Activated B cell treated with CpG ODN at 0.5 μM for 24 hours (primary cell): ENCODE data around the gene TSKU. TPM values are rescaled to one million over a fixed set of nuclear protein-coding genes. Genes with fewer than 3 reads are reported as not detected.

ENCODE experiments used
- ATAC-seq: fragments of 200-7000 bp; cut with Tn5 transposase; one replicate; pipeline ENCODE4 v1.10.0; 2021; ENCODE audit warnings: low read depth, mild to moderate bottlenecking, moderate library complexity
- CTCF ChIA-PET: fragments of 350-600 bp; sonication (Branson Sonifier 250); formaldehyde crosslinking; loops from one replicate; lab custom pipeline; 2021; ENCODE audit warnings: antibody characterized with exemption; lab: Charles Lee
- POLR2A ChIA-PET: fragments of 350-600 bp; sonication (Branson Sonifier 250); formaldehyde crosslinking; loops from one replicate; lab custom pipeline; 2021; ENCODE audit warnings: antibody characterized with exemption; lab: Charles Lee
- DNase-seq: peaks from one replicate; pipeline ENCODE4 v3.0.0; 2022
- H3K27ac Mint-ChIP-seq: one replicate; pipeline ENCODE4 v1.8.0; 2020; ENCODE audit warnings: mixed read lengths
- H3K27me3 Mint-ChIP-seq: one replicate; pipeline ENCODE4 v1.8.0; 2021; ENCODE audit warnings: mixed read lengths
- H3K36me3 Mint-ChIP-seq: one replicate; pipeline ENCODE4 v1.8.0; 2021; ENCODE audit warnings: low read depth, mixed read lengths
- H3K4me1 Mint-ChIP-seq: one replicate; pipeline ENCODE4 v1.8.0; 2021; ENCODE audit warnings: mixed read lengths
- H3K4me3 Mint-ChIP-seq: one replicate; pipeline ENCODE4 v1.8.0; 2020; ENCODE audit warnings: mild to moderate bottlenecking, mixed read lengths
- H3K9me3 Mint-ChIP-seq: one replicate; pipeline ENCODE4 v1.8.0; 2020; ENCODE audit warnings: mixed read lengths
- intact Hi-C: fragments of 100-400 bp; cut with micrococcal nuclease; formaldehyde crosslinking; loops from one replicate; pipeline ENCODE4 v1.15.1; 2024
- total RNA-seq: library from RNA; stranded (reverse); gene quantifications from 2 replicates; pipeline ENCODE4 v1.2.3, GENCODE V29; 2022
- TF ChIP-seq, protein P1 (sequence below): fragments of 200-600 bp; IDR thresholded peaks from one replicate; pipeline ENCODE4 v1.8.0; 2022; ENCODE audit warnings: antibody characterized with exemption, mild to moderate bottlenecking

TSKU gene
- total RNA-seq, 1 donor from 2014 or later = not detected

DNA sequence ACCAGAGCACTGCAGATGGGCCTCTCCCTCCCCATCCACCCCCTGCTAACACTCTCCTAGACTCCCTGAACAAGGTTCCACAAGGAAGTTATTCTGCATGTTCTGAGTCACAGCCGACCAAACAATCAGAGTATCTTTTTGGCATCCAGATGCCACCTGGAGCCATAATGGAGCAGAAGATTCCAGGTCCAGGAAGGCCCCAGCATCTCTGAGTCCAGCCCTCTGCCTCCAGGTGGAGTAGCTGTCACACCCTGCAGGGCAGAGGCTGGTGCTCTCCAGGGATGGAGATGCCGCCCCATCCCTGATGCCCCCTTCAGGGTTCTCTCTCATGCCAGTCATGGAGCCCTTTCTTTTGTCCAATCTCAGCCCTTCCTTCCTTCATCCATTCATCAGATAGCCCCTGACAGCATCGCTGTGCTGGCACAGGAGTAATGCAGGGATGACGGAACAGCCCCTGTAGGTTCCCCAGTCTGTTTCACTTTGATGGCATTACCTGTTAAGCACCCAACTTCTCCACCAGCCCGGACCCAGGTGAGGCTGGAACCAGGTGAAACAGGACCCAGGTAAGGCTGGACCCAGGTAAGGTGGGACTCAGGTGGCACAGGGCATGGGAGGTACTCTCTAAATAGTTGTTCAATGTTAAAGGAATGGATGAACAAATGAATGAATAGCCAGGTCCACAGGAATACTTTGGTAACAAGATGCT lies 20.1 kb upstream of the TSKU start:
- Mint-ChIP-seq H3K4me3 (no peak overlapping the region), H3K27ac (no peak overlapping the region), H3K36me3 (no peaks in the 10 kb centered on the region), H3K4me1 (no peaks in the 10 kb centered on the region), H3K27me3 (peaks cover 4% of the 10 kb centered on the region), H3K9me3 (no peaks in the 10 kb centered on the region)
- ChIA-PET POLR2A (no interaction called here), CTCF (no interaction called here)
- TF ChIP-seq, protein P1, sequence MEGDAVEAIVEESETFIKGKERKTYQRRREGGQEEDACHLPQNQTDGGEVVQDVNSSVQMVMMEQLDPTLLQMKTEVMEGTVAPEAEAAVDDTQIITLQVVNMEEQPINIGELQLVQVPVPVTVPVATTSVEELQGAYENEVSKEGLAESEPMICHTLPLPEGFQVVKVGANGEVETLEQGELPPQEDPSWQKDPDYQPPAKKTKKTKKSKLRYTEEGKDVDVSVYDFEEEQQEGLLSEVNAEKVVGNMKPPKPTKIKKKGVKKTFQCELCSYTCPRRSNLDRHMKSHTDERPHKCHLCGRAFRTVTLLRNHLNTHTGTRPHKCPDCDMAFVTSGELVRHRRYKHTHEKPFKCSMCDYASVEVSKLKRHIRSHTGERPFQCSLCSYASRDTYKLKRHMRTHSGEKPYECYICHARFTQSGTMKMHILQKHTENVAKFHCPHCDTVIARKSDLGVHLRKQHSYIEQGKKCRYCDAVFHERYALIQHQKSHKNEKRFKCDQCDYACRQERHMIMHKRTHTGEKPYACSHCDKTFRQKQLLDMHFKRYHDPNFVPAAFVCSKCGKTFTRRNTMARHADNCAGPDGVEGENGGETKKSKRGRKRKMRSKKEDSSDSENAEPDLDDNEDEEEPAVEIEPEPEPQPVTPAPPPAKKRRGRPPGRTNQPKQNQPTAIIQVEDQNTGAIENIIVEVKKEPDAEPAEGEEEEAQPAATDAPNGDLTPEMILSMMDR = no peak
- intact Hi-C loops = no loop called here
- ATAC-seq (no peak), DNase-seq (no peak)

DNA sequence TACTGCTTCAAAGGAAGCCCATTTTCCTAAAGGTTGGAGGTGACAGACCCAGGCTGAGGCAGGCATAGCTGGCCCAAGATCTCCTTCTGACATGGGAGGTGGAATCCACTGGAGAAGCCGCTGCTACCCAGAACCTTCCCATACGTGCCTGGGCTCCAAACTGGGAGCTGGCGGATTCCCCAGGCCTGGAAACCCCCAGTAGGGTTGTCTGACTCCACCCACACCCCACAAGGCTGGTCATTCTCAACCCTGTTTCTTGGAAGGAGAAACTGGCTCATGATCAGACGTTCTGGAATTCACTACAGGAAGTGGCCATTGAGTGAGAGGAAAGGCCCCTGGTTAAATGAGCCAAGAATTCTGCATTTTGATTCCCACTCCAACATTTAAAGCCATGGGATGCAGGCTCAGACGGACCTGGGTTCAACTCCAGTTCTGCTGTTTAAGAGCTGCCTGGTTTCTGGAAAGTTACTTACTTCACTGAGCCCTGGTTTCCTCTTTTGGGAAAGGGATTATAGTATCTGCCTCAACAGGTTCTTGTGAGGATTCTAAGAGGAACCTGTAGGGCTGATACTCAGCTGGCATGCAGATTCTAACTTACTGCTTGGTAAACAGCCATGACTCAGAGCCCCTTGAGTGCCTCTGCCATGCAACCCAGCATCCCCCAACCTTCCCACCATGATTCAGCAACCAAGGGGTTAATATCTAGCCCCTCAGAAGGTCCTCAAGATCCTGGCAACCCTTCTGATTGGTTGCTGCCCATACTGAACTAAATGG lies 19.4 kb upstream of the TSKU start:
- POLR2A ChIA-PET = no interaction called here
- DNase-seq (no peak), ATAC-seq (no peak)
- no peaks in the 10 kb centered on the region for H3K9me3 Mint-ChIP-seq
- no peak overlapping the region for H3K4me3 Mint-ChIP-seq
- H3K4me1 Mint-ChIP-seq = peaks cover 2% of the 10 kb centered on the region
- TF ChIP-seq, protein P1 = no peak
- H3K27ac Mint-ChIP-seq = no peak overlapping the region
- H3K27me3 Mint-ChIP-seq = peaks cover 7% of the 10 kb centered on the region
- H3K36me3 Mint-ChIP-seq = no peaks in the 10 kb centered on the region
- intact Hi-C loops = no loop called here
- CTCF ChIA-PET = no interaction called here

DNA sequence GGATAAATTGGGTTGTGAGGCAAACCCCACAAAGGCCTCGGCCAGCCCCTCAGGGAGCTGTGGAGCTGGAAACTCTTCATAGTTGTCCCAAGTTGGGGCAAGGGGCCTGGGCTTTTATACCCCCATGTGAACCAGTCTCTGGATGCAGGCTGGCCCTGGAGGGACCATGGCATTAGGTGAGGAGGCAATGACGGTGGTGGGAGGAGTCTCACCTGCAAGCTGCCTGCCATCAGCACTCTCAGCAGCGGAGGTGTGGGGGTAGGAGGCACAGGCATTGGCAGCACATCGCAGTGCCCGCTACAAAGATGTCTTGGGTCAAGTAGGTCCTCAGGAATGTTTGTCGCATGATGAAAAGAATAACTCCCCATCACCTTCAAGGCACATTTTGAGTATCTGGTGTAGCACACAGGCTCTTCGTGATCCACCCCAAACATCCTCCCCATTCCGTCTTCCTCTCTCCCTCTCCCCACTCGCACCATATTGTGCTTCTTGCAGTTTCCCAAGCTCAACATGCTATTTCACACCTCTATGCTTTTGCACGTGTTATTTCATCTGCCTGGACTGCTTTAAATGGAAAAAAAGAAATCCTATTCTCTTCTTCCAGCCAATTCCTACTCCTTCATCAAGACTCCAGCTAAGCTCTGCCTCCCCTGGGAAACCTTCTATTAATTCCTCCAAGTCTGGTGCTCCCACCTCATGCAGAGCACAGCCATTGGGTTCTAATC lies 18.1 kb upstream of the TSKU start:
- no peaks in the 10 kb centered on the region for H3K36me3 Mint-ChIP-seq
- H3K4me3 Mint-ChIP-seq = no peak overlapping the region
- no peaks in the 10 kb centered on the region for H3K9me3 Mint-ChIP-seq
- H3K27me3 Mint-ChIP-seq = peaks cover 7% of the 10 kb centered on the region
- H3K4me1 Mint-ChIP-seq = peaks cover 2% of the 10 kb centered on the region
- POLR2A ChIA-PET = no interaction called here
- DNase-seq = no peak
- TF ChIP-seq, protein P1 = no peak
- H3K27ac Mint-ChIP-seq = no peak overlapping the region
- no peak for ATAC-seq
- CTCF ChIA-PET = no interaction called here
- intact Hi-C loops = no loop called here

DNA sequence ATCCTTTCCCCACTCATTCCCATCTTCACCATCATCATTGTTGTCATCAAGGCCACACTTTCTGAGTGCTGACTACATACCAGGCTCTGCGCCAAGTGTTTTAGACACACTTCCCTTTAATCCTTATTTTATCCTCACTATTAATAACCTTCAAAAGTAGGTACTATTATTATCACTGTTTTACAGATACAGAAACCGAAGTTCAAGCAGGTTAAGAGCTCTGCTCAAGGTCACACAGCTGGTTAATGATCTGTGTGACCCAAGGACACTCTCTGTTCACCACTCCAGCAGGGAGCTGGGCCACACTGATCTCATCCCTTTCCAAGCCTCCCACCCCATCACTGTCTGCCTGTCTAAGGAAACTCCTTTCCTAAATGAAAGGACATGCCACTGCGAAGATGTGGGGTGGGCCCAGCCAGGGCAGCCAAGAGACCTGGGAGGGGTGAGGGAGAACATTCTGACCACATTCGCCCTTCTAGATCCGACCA lies 17.2 kb upstream of the TSKU start:
- Mint-ChIP-seq H3K27me3 (peaks cover 7% of the 10 kb centered on the region), H3K4me1 (peaks cover 2% of the 10 kb centered on the region), H3K4me3 (no peak overlapping the region), H3K9me3 (no peaks in the 10 kb centered on the region), H3K27ac (no peak overlapping the region), H3K36me3 (no peaks in the 10 kb centered on the region)
- ChIA-PET POLR2A (no interaction called here), CTCF (no interaction called here)
- intact Hi-C loops = no loop called here
- TF ChIP-seq, protein P1 = no peak
- no peak for ATAC-seq
- DNase-seq = no peak

DNA sequence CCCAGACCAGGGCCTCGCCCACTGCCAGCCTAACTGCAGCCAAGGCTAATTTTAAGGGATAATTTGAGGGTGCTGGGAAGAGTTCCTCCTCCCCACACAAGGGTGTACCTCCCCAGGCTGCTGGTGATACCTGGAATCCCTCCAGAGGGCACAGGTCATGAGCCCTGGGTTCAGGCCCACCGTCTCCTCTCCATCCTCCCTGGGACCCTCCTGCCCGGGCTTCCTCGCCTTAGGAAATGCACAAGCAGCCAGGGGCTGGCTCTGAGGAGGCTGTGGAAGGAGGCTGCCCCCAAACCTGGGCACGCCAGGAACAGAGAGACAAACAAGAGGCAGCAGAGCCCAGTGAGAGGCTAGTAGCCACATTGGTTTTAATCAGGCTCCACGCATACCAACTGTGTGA lies 16.6 kb upstream of the TSKU start:
- TF ChIP-seq, protein P1 = no peak
- no peak overlapping the region for H3K4me3 Mint-ChIP-seq
- intact Hi-C loops = no loop called here
- peaks cover 7% of the 10 kb centered on the region for H3K27me3 Mint-ChIP-seq
- H3K9me3 Mint-ChIP-seq = no peaks in the 10 kb centered on the region
- DNase-seq = no peak
- H3K27ac Mint-ChIP-seq = no peak overlapping the region
- ChIA-PET CTCF (no interaction called here), POLR2A (no interaction called here)
- ATAC-seq = no peak
- H3K36me3 Mint-ChIP-seq = no peaks in the 10 kb centered on the region
- H3K4me1 Mint-ChIP-seq = peaks cover 2% of the 10 kb centered on the region
